ENCODE data around the gene CTSA. TPM values are rescaled to one million over a fixed set of nuclear protein-coding genes. Genes with fewer than 3 reads are reported as not detected.

CTSA gene
- total RNA-seq, 2 donors from 2014 or later: 41.0 to 43.8 TPM

- no peaks in the 10 kb centered on the region for H3K4me1 ChIP-seq
- intact Hi-C loops (cut with DNase I): no loop called here
Measured at GRCh38 chr20:45863543-45864470, 27.3 kb upstream of the CTSA start.

GRCh38 chr20:45866454-45866853 lies 24.7 kb upstream of the CTSA start:
- Histone ChIP-seq H3K4me3 (no peak overlapping the region), H3K27me3 (no peaks in the 10 kb centered on the region), H3K4me1 (no peaks in the 10 kb centered on the region), H3K36me3 (replicated peaks in 1 of 2; ENCODE audit: insufficient read depth in 1 of 2, low read depth in 2 of 2) (no peaks in the 10 kb centered on the region), H3K9me3 (no peaks in the 10 kb centered on the region), H3K27ac (no peak overlapping the region)
- intact Hi-C loops (cut with DNase I): no loop called here
- no peak for ATAC-seq
- no peak for DNase-seq
- WGBS, 2 donors: 95 to 96% methylated on average over 5 of the region's 5 CpGs
- TF ChIP-seq POLR2A (IDR thresholded peaks at IDR 0.05) (no peak), CTCF (IDR thresholded peaks at IDR 0.05) (no peak)

More at GRCh38 chr20:45863543-45864470, 27.3 kb upstream of the CTSA start:
- Histone ChIP-seq H3K36me3 (replicated peaks in 1 of 2; ENCODE audit: insufficient read depth in 1 of 2, low read depth in 2 of 2) (no peaks in the 10 kb centered on the region), H3K27me3 (no peaks in the 10 kb centered on the region), H3K9me3 (no peaks in the 10 kb centered on the region), H3K4me3 (no peak overlapping the region), H3K27ac (no peak overlapping the region)
- TF ChIP-seq CTCF (IDR thresholded peaks at IDR 0.05) (no peak), POLR2A (IDR thresholded peaks at IDR 0.05) (no peak)
- DNase-seq (no peak), ATAC-seq (no peak)
- WGBS, 2 donors: 83 to 86% methylated on average over 7 of the region's 7 CpGs

- DNase-seq: no peak
- H3K4me1 ChIP-seq: no peaks in the 10 kb centered on the region
- H3K27me3 ChIP-seq: no peaks in the 10 kb centered on the region
- ATAC-seq: no peak
- 54 to 69% methylated on average over 6 of the region's 6 CpGs for WGBS, 2 donors
- H3K36me3 ChIP-seq (replicated peaks in 1 of 2; ENCODE audit: insufficient read depth in 1 of 2, low read depth in 2 of 2): no peaks in the 10 kb centered on the region
- H3K9me3 ChIP-seq: no peaks in the 10 kb centered on the region
- intact Hi-C loops (cut with DNase I): no loop called here
- H3K27ac ChIP-seq: no peak overlapping the region
- no peak overlapping the region for H3K4me3 ChIP-seq
- no peak for TF ChIP-seq CTCF (IDR thresholded peaks at IDR 0.05)
- no peak for TF ChIP-seq POLR2A (IDR thresholded peaks at IDR 0.05)
Measured at GRCh38 chr20:45867136-45867818, 23.9 kb upstream of the CTSA start.

GRCh38 chr20:45867819-45868176 lies 23.3 kb upstream of the CTSA start:
- H3K36me3 ChIP-seq (replicated peaks in 1 of 2; ENCODE audit: insufficient read depth in 1 of 2, low read depth in 2 of 2): no peaks in the 10 kb centered on the region
- no peaks in the 10 kb centered on the region for H3K27me3 ChIP-seq
- H3K4me3 ChIP-seq: no peak overlapping the region
- intact Hi-C loops (cut with DNase I): no loop called here
- DNase-seq (no peak), ATAC-seq (no peak)
- H3K4me1 ChIP-seq: no peaks in the 10 kb centered on the region
- no peaks in the 10 kb centered on the region for H3K9me3 ChIP-seq
- TF ChIP-seq POLR2A (IDR thresholded peaks at IDR 0.05): no peak
- no peak for TF ChIP-seq CTCF (IDR thresholded peaks at IDR 0.05)
- H3K27ac ChIP-seq: no peak overlapping the region

All from body of pancreas (tissue), 4 donors.